SK-N-MC (cell line): ENCODE results near the gene SPIRE1.

ENCODE experiments used
- EZH2 ChIP-seq: fragments of 200-600 bp; sonication (generic); IDR thresholded peaks from one replicate; pipeline ENCODE4 v1.6.1; 2017; ENCODE audit warnings: antibody characterized with exemption
- POLR2AphosphoS5 ChIP-seq: IDR thresholded peaks from 2 replicates; pipeline ENCODE4 v1.6.1; 2012; ENCODE audit warnings: mild to moderate bottlenecking, low read depth, low read length, borderline replicate concordance

GRCh38 chr18:12580630-12581342, 77.1 kb downstream of the SPIRE1 start:
- TF ChIP-seq EZH2 (no peak), POLR2AphosphoS5 (no peak)
